Activated CD8-positive, alpha-beta T cell treated with anti-CD3 and anti-CD28 coated beads, Interleukin-2, amount 10 ng/mL, durations not matched to agents 7 days and 5 days (primary cell): ENCODE measurements around the gene ARID1B. TPM values are rescaled to one million over a fixed set of nuclear protein-coding genes. Genes with fewer than 3 reads are reported as not detected.
"Not testable (repeated sequence)": the region's sequence is repeated elsewhere in the genome, so short reads cannot be mapped to it uniquely, and the experiment has no call there.

ENCODE experiments used
- ATAC-seq: fragments of 150-1000 bp; cut with Tn5 transposase; one replicate; pipeline ENCODE4 v1.10.0; 2021; ENCODE audit warnings: moderate library complexity
- CTCF ChIA-PET: fragments of 350-600 bp; sonication (Branson Sonifier 250); formaldehyde crosslinking; loops from one replicate; lab custom pipeline; 2021; ENCODE audit warnings: antibody characterized with exemption; lab: Charles Lee
- POLR2A ChIA-PET: fragments of 350-600 bp; sonication (Branson Sonifier 250); formaldehyde crosslinking; loops from one replicate; lab custom pipeline; 2021; ENCODE audit warnings: antibody characterized with exemption; lab: Charles Lee
- DNase-seq: peaks from one replicate; pipeline ENCODE4 v3.0.0-alpha.2; 2020
- H3K27ac Mint-ChIP-seq: one replicate; pipeline ENCODE4 v1.8.0; 2021; ENCODE audit warnings: mild to moderate bottlenecking, mixed read lengths
- H3K27me3 Mint-ChIP-seq: one replicate; pipeline ENCODE4 v1.8.0; 2021; ENCODE audit warnings: low read depth, mixed read lengths
- H3K36me3 Mint-ChIP-seq: one replicate; pipeline ENCODE4 v1.8.0; 2021; ENCODE audit warnings: low read depth, mixed read lengths
- H3K4me1 Mint-ChIP-seq: one replicate; pipeline ENCODE4 v1.8.0; 2021; ENCODE audit warnings: low read depth, mixed read lengths
- H3K4me3 Mint-ChIP-seq: one replicate; pipeline ENCODE4 v1.8.0; 2021; ENCODE audit warnings: mild to moderate bottlenecking, mixed read lengths
- H3K9me3 Mint-ChIP-seq: one replicate; pipeline ENCODE4 v1.8.0; 2022; ENCODE audit warnings: mixed read lengths; ENCODE audit not compliant: insufficient read depth
- total RNA-seq, 2 experiments: library from RNA; stranded (reverse); gene quantifications; one replicate each; pipeline ENCODE4 v1.2.3, GENCODE V29; 2021

The ARID1B gene
- total RNA-seq, 2 experiments from 2014 or later: 60.9 to 62.4 TPM

DNA sequence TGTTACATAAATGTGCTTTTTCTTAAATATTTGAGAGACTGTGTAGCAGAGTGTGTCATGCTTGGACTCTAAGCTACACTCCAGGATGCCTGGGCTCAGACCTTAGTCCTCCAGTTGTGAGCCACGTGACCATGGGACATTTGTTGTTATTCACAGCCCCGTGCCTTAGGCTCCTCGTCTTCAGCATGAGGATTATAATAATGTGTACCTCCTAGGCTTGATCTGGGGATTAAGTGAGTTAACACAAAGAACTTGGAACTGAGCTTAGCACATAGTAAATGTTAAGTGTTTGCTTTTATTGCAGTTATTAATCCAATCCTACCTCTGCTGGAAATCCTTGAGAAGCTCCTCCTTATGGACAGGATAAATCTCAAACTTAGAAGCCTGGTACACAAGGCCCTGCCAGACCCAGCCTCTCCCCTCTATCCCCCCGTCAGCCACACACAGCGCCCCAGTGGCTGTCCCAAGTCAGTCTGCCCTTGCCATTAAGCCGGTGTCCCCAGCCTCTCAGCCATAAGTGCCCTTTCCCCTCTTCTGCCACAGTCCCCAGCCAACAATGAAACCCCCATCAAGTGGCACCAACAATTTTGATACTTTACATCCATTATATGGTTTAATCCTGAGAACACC lies 368.6 kb downstream of the ARID1B start:
- POLR2A ChIA-PET: interaction anchor here (1.0 kb wide), 1 partner anchor 13 kb away, joined by 3 read pairs; no protein-coding TSS in a partner anchor
- Mint-ChIP-seq H3K4me1 (peaks cover 2% of the 10 kb centered on the region), H3K4me3 (no peak overlapping the region), H3K36me3 (peaks cover 6% of the 10 kb centered on the region), H3K9me3 (no peaks in the 10 kb centered on the region), H3K27ac (no peak overlapping the region), H3K27me3 (no peaks in the 10 kb centered on the region)
- DNase-seq (no peak), ATAC-seq (no peak)
- CTCF ChIA-PET: no interaction called here

DNA sequence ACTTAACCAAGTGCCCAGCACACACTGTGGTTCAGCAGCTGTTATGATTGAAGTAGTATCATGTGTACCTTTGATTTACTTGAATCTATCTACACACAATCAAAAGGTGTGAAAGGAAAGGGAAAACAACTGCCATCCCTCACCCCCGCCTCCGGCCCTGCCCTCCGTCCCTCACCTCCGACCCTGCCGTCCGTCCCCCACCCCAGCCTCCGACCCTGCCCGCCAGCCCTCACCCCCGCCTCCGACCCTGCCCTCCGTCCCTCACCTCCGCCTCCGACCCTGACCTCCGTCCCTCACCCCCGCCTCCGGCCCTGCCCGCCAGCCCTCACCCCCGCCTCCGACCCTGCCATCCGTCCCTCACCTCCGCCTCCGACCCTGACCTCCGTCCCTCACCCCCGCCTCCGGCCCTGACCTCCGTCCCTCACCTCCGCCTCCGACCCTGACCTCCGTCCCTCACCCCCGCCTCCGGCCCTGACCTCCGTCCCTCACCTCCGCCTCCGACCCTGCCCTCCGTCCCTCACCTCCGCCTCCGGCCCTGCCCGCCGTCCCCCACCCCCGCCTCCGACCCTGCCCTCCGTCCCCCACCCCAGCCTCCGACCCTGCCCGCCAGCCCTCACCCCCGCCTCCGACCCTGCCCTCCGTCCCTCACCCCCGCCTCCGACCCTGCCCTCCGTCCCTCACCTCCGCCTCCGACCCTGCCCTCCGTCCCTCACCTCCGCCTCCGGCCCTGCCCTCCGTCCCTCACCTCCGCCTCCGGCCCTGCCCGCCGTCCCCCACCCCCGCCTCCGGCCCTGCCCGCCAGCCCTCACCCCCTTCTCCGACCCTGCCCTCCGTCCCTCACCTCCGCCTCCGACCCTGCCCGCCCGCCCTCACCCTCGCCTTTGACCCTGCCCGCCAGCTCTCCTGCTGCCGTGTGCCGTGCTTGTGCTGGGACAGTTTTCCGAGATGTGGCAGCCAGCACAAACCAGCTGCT lies 370.2 kb downstream of the ARID1B start:
- H3K4me1 Mint-ChIP-seq, ATAC-seq, H3K9me3 Mint-ChIP-seq, DNase-seq, H3K4me3 Mint-ChIP-seq, CTCF ChIA-PET, POLR2A ChIA-PET, H3K27me3 Mint-ChIP-seq: not testable (repeated sequence)
- H3K36me3 Mint-ChIP-seq: peaks cover 13% of the 10 kb centered on the region
- peak overlapping the region; percentile 18 for H3K27ac Mint-ChIP-seq

DNA sequence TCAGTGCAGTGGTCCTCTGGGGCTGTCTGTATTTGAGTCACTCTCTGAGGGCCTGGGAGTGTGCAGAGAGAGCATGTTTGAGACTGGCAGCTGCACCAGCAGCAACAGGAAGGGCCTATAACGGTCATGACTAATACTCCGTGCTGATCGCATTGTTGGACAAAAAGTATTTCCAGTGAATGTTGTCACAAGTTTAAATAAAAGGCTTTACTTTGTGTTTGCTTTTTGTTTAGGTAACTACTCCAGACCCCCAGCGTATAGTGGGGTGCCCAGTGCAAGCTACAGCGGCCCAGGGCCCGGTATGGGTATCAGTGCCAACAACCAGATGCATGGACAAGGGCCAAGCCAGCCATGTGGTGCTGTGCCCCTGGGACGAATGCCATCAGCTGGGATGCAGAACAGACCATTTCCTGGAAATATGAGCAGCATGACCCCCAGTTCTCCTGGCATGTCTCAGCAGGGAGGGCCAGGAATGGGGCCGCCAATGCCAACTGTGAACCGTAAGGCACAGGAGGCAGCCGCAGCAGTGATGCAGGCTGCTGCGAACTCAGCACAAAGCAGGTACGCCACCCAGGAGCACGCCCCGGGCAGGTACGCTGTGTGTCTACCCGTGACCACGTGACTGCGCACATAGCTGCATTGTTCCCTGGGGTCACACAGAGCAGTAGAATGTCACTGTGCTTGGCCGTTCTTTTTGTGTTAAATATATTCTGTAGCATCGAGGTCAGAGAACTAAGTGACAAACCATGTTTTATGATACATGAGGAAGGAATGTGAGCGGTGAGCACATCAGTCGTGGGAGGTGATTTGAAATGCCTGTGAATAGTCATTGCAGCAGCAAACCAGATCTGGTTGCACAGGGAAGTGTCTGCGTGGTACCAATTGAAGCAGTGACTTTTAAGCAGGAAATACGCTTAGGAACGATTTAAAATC lies 371.5 kb downstream of the ARID1B start:
- Mint-ChIP-seq H3K4me1 (peaks cover 6% of the 10 kb centered on the region), H3K4me3 (no peak overlapping the region), H3K9me3 (no peaks in the 10 kb centered on the region), H3K27me3 (no peaks in the 10 kb centered on the region), H3K36me3 (peaks cover 13% of the 10 kb centered on the region), H3K27ac (no peak overlapping the region)
- ChIA-PET POLR2A (no interaction called here), CTCF (interaction anchor here (1.6 kb wide), 1 partner anchor 114 kb away, joined by 3 read pairs; no protein-coding TSS in a partner anchor)
- ATAC-seq (no peak), DNase-seq (no peak)

DNA sequence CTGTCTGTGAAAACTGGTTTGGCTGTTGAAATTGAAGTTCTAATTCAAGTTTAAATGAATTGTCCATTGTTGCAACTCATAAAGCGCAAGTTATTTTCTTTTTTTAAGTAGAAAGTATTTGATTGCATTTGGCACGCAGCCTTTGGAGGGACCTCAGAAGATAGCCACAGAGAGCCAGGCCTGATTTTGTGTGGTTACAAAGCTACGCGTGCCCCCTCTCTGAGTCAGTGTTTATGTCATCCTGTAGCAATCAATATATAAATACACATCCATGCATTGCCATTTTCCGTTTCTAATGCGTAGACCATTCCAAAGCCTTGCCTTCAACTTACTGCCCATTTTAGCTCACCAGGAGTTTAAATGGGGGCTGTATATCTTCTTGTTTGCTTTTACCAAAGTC lies 372.9 kb downstream of the ARID1B start:
- H3K36me3 Mint-ChIP-seq: peaks cover 17% of the 10 kb centered on the region
- ATAC-seq (no peak), DNase-seq (no peak)
- ChIA-PET CTCF (interaction anchor here (1.2 to 1.6 kb wide), 2 partner anchors 103 to 115 kb away, joined by 3 read pairs; no protein-coding TSS in a partner anchor), POLR2A (no interaction called here)
- H3K9me3 Mint-ChIP-seq: no peaks in the 10 kb centered on the region
- peaks cover 6% of the 10 kb centered on the region for H3K4me1 Mint-ChIP-seq
- H3K27me3 Mint-ChIP-seq: no peaks in the 10 kb centered on the region
- H3K4me3 Mint-ChIP-seq: no peak overlapping the region
- H3K27ac Mint-ChIP-seq: no peak overlapping the region

DNA sequence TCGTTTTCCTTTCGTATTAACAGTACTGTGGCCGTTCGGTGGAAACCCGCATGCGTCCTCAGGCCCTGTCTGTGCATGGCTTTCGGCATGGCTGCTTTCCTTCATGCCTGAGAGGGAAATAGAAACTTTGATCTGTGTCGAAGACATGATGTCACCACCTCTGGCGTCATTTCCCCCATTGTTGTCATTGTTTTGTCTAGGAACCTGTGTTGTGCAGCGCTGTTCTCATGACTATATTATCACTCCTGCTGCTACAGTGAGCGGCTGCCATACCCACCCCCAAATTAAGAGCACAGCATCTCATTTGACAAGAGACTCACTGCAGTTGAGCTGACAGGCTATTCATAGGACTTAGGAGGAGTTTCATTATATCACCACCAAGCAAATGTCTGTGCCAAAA lies 373.9 kb downstream of the ARID1B start:
- peaks cover 17% of the 10 kb centered on the region for H3K36me3 Mint-ChIP-seq
- no peak for ATAC-seq
- no peaks in the 10 kb centered on the region for H3K9me3 Mint-ChIP-seq
- no peaks in the 10 kb centered on the region for H3K27me3 Mint-ChIP-seq
- ChIA-PET CTCF (interaction anchor here (1.2 kb wide), 1 partner anchor 104 kb away, joined by 3 read pairs; no protein-coding TSS in a partner anchor), POLR2A (no interaction called here)
- no peak overlapping the region for H3K27ac Mint-ChIP-seq
- H3K4me1 Mint-ChIP-seq: peaks cover 6% of the 10 kb centered on the region
- DNase-seq: no peak
- no peak overlapping the region for H3K4me3 Mint-ChIP-seq

DNA sequence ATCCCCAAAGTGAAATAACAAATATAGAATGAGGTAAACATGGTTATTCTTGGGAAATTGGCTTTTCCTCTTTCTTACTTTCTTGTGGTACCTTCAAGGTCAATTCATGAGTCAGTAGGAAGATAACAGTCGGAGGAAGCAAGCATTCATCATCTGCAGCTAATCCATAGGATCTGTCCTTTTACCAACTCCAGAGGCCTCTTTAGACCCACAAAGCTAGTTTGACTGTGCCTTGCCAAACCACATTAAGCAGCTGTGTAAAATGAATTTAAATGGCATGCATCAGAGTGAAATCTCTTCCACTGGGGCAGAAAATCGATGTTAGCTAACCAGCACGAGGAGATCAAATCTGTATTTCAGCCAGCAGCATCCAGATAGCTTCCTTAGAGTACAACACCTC lies 374.8 kb downstream of the ARID1B start:
- no peaks in the 10 kb centered on the region for H3K27me3 Mint-ChIP-seq
- no peak overlapping the region for H3K27ac Mint-ChIP-seq
- peaks cover 6% of the 10 kb centered on the region for H3K4me1 Mint-ChIP-seq
- no peak overlapping the region for H3K4me3 Mint-ChIP-seq
- no peaks in the 10 kb centered on the region for H3K9me3 Mint-ChIP-seq
- DNase-seq (no peak), ATAC-seq (no peak)
- POLR2A ChIA-PET: no interaction called here
- peaks cover 17% of the 10 kb centered on the region for H3K36me3 Mint-ChIP-seq
- CTCF ChIA-PET: interaction anchor here (0.6 to 1.4 kb wide), 3 partner anchors 84 to 1820 kb away, joined by 3 to 7 read pairs (median 3); no protein-coding TSS in a partner anchor

DNA sequence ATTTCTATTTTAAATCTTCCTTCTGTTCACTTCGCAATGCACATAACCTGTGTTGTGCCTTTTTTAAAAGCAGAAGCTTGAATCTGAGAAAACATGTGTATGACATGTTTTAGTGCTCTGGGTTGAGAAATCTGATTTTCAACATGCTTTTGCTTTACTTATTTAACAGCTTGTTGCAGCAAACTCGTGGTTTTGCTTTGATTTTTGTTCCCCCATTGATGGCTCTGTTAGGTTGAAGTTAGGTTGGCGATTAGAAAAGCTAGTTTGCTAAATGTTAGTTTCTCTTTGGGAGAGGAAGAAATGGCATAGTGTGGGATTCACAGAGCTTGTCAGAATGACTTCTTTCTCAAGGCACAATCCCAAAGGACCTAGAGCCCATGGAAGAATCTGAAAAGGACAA lies 375.4 kb downstream of the ARID1B start:
- DNase-seq: no peak
- Mint-ChIP-seq H3K36me3 (peaks cover 17% of the 10 kb centered on the region), H3K4me3 (no peak overlapping the region), H3K4me1 (peaks cover 6% of the 10 kb centered on the region), H3K27me3 (no peaks in the 10 kb centered on the region), H3K27ac (no peak overlapping the region), H3K9me3 (no peaks in the 10 kb centered on the region)
- ATAC-seq: no peak
- ChIA-PET CTCF (interaction anchor here (0.6 to 1.4 kb wide), 4 partner anchors 83 to 1820 kb away, joined by 3 to 7 read pairs (median 3); no protein-coding TSS in a partner anchor), POLR2A (interaction anchor here (0.6 kb wide), 1 partner anchor 20 kb away, joined by 3 read pairs; no protein-coding TSS in a partner anchor)

DNA sequence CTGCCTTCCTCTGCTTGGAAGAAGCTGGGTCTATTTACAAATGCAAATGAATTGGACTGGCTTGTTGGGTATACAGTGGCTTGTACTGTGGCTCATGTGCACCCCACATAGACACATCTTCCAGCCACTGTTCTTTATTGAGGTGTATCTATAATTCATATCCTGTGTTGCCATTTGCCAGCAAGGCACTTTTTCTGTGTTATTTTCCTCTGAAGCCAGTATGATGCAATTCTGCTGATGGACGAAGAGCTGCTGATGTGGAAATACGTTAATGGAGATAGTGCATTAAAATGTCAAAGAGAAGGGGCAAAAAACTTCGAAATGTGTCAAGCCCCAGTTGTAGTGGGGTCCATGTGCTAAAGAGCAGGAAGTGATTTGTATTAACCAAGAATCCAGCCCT lies 378.6 kb downstream of the ARID1B start:
- ATAC-seq (no peak), DNase-seq (no peak)
- H3K27ac Mint-ChIP-seq: no peak overlapping the region
- no peaks in the 10 kb centered on the region for H3K9me3 Mint-ChIP-seq
- CTCF ChIA-PET: interaction anchor here (0.8 to 1.4 kb wide), 2 partner anchors 29 to 97 kb away, joined by 3 to 4 read pairs; no protein-coding TSS in a partner anchor
- no peak overlapping the region for H3K4me3 Mint-ChIP-seq
- H3K4me1 Mint-ChIP-seq: peaks cover 8% of the 10 kb centered on the region
- POLR2A ChIA-PET: no interaction called here
- H3K27me3 Mint-ChIP-seq: no peaks in the 10 kb centered on the region
- H3K36me3 Mint-ChIP-seq: peaks cover 11% of the 10 kb centered on the region

DNA sequence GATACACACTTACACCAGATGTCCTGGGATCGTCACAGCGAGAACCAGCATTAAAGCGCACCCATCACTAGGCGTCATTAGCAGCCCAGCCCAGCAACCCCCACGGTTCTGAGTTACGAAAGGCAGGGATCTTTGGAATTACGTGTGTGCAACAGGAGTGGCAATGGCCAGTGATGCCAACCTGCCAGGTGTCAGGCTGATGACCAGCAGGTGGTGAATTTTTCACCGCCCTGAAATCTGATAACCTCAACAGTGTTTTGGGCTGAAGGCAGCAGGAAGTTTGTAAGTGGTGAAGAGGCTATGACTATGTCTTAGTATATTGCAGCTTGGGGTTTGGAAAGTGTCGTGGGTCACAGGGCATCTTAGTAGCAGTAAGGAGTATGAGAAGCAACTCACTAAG lies 380.1 kb downstream of the ARID1B start:
- Mint-ChIP-seq H3K36me3 (peaks cover 4% of the 10 kb centered on the region), H3K4me1 (peaks cover 2% of the 10 kb centered on the region), H3K4me3 (no peak overlapping the region), H3K27ac (peak overlapping the region; percentile 3), H3K9me3 (no peaks in the 10 kb centered on the region), H3K27me3 (no peaks in the 10 kb centered on the region)
- DNase-seq (no peak), ATAC-seq (no peak)
- ChIA-PET POLR2A (no interaction called here), CTCF (no interaction called here)

DNA sequence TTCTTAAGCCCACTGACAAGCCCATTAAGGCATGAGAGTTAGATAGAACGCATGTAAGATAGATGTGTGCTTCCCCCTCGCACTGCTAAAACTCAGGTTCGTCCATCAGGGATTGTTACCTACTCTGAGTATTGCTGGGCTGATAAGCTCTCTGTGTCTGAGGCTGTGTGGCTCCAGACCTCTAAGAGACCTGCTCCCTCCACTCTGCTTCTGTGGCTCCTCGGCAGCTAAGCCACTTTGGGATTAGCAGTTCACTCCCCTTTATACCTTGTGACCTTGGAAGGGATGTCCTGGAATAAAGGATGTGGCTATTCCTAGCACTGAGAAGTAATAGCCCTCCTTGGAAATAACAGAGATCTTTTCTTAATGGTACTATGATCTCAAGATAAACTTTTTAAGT lies 381.3 kb downstream of the ARID1B start:
- Mint-ChIP-seq H3K36me3 (peaks cover 4% of the 10 kb centered on the region), H3K9me3 (no peaks in the 10 kb centered on the region), H3K4me1 (peaks cover 2% of the 10 kb centered on the region), H3K27ac (no peak overlapping the region), H3K4me3 (no peak overlapping the region), H3K27me3 (no peaks in the 10 kb centered on the region)
- DNase-seq (no peak), ATAC-seq (no peak)
- ChIA-PET CTCF (interaction anchor here (2.4 kb wide), 1 partner anchor 124 kb away, joined by 9 read pairs; no protein-coding TSS in a partner anchor), POLR2A (no interaction called here)

DNA sequence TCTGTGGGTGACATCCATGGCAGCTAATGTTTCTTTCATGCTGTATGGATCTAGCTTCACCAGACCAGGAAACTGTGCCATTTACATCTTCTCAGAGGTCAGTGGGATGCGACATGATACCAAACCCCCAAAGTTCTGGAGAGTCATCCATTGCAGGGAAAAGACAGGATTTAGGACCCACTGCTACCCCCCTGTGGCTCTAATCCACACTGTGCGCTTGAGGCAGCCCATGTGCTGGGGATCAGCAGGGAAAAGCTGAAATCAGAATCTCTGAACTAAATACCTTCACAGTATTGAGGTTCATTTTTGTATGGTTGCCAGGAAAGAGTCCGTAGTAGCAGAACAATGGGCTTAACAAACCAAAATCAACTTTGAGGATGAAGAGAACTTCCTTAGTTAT lies 381.7 kb downstream of the ARID1B start:
- ChIA-PET CTCF (interaction anchor here (1.4 to 2.4 kb wide), 2 partner anchors 11 to 124 kb away, joined by 5 to 9 read pairs; no protein-coding TSS in a partner anchor), POLR2A (interaction anchor here (0.6 to 1.3 kb wide), 2 partner anchors 14 to 115 kb away, joined by 3 read pairs; no protein-coding TSS in a partner anchor)
- no peak overlapping the region for H3K4me3 Mint-ChIP-seq
- peaks cover 2% of the 10 kb centered on the region for H3K4me1 Mint-ChIP-seq
- no peaks in the 10 kb centered on the region for H3K9me3 Mint-ChIP-seq
- no peak overlapping the region for H3K27ac Mint-ChIP-seq
- no peaks in the 10 kb centered on the region for H3K27me3 Mint-ChIP-seq
- peaks cover 3% of the 10 kb centered on the region for H3K36me3 Mint-ChIP-seq
- ATAC-seq: no peak
- DNase-seq: no peak
